ENCODE results near the gene PLCB2.

The PLCB2 gene

DNA sequence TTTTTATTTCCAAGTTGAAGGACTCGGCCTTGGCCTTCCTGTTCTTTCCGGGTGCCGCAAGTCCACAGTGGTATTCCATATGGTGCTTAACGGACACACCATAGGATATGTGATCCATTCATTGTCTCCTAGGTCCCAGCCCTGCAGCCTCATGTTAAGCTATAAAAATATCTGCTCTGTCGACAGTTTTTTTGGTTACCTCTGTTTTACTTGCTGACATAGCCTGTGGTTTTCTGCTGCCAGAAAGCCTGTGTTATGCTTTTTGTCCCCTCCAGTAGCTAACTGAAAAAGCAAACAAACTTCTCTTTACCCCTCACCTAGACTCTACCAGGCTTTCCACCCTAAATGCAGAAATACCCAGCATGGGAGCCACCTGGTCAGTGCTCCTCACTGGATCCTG, 21.0 kb upstream of the PLCB2 start:
- peak; percentile 32 for DNase-seq (ENCODE audit: low read depth, low spot score)
- H3K4me3 ChIP-seq (ENCODE audit: low read length) = no peak overlapping the region

DNA sequence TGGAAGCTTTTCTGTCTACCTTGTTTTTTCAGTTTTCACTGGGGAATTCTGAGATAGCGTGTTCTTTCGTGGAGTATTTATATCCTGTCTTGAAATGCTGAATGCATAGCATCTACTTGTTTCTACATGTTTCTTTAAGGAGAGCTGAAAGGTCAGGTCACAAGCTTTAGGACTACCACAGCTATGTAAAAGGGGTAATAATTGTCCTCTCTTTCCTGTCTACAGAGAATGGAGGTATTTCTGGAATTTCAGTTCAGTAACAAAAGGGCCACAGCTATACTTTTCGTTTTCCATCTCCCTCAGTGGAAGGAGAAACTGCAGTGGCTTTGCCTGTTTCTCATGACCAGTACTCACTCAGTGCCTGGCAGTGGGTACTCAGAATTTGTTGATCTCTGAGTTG, 20.4 kb upstream of the PLCB2 start:
- no peak for DNase-seq (ENCODE audit: low read depth, low spot score)
- H3K4me3 ChIP-seq (ENCODE audit: low read length) = no peak overlapping the region

DNA sequence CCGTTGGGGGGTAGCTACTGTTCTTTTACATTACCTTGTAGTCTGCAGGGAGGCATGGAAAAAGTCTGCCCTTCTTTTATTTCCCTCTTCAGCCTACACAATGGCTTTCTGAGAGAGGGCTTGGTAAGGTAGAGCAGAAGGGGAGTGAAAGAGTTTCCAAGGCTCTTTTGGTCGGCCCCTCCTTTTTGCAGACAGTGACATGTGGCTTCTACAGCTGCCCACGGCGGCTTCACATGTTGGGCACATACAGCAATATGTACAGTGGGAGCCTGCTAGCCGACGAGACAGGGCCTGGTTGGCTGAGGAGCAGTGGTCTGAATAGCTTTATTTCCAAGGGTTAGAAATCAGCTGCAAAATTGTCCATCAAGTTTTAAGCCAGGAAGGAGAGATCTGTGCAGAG, 19.7 kb upstream of the PLCB2 start:
- H3K4me3 ChIP-seq (ENCODE audit: low read length) = no peak overlapping the region
- no peak for DNase-seq (ENCODE audit: low read depth, low spot score)

DNA sequence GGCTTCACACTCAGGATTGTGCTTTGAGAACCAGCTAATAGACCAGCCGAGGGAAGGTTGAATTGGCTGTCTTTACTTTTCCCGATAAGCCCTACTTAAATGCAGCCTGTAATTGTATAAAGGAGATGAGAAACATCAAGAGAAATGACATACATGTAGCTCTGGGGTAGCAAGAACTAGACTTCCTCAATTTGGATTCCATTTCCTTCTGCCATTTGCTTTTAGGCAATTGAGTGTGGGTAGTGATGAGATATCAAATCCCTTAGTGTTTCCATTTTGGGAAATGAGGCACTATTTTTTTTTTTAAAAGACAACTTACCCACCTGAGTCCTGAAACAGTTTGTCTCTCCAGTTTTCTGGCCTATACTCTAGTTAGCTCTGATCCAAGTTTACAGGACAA, 18.0 kb upstream of the PLCB2 start:
- DNase-seq (ENCODE audit: low read depth, low spot score) = no peak
- no peak overlapping the region for H3K4me3 ChIP-seq (ENCODE audit: low read length)

DNA sequence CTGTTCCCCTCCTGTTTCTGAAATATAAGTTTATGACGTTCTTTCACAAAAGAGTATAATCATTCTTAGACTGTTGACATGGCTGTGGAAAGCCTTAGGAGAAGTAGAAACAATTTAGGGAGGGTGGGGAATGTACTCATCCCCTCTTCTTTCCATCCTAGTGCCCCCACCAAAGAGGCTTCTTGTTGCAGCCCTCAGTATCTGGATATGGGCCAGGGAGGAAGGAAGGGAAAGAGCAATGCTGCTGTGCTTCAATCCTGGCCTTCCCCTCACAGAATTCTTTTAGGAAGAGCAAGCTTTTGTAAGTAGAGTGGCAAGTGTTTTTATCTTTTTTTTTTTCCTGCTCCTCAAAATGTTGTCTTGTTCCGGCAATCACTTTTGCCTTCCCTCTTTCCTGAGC, 17.5 kb upstream of the PLCB2 start:
- no peak overlapping the region for H3K4me3 ChIP-seq (ENCODE audit: low read length)
- DNase-seq (ENCODE audit: low read depth, low spot score) = no peak

DNA sequence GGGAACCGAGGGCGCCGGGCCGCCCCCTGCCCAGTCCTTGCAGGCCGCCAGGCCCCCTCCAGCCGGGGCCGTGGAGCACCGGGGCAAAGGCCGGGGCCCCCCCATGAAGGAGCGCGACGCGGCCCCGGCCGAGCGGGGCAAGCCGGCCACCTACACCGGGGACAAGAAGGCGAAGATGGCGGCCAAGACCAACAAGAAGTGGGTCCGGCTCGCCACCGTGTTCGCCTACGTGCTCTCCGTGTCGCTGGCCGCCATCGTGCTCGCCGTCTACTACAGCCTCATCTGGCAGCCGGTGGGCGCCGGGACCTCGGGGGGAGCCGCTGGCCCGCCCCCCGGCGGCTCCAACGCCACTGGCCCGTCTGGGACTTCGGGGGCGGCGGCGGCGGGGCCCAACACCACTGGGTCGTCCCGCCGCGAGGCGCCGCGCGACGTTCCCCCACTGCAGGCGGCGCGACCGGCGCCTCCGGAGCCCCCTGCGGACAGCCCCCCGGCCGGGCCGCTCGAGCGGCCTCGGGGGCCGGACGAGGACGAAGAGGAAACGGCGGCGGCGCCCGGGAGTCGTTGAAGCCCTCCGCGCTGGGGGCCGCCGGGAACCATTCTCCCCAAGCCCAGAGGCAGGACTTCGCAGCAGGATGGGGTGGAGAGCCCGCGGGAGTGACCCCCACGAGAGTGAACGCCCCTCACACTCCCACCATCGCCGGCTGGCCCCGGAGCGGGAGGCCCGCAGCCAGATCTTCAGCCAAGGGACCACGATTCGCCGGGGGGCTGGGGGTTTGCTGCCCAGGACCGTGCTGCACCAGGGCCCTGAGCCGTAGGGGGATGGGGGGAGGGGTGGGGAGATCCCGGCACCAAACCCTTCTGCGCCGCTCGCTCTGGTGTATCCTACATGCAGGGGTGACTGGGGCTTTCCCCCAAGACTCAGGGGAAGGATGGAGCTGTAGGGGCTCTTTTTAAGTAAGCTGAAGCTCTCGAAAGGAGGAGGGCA, 16.5 kb upstream of the PLCB2 start:
- peak overlapping the region; percentile 53 for H3K4me3 ChIP-seq (ENCODE audit: low read length)
- DNase-seq (ENCODE audit: low read depth, low spot score) = no peak

DNA sequence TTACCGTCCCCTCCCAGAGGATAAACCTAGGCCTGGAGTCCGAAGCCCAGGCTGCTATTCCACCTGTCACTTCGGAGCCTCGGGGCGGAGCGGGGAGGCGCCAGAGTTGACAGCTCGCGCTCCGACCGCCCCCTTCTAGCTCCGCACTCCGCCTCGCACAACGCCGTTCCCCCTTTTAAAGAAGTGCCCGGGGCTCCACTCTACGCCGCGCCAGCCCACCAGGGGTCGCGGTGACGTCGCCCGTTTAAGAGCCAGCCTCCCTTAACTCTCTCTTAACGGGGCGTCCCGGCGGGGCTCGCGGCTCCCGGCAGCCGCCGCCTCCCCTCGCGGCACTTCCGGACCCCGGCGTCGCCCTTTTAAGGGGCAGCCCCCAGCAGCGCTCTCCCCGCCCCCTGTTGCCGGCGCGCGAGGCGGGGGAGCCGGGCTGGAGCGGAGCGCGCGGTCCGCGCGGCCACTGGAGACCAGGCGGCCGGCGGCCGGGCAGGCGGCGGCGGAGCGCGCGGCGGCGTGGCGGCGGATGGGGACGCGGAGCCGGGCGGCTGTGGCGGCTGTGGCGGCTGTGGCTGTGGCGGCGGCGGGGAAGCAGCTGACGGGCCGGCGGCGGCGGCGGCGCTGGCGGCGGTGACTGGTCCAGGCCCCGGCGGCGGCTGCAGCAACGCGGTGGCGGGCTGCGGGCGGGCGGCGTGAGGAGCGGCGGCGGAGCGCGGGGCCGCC, 15.7 kb upstream of the PLCB2 start, which contains the start of gene INAFM2:
Gene INAFM2 (plus strand): TSS at position 454 of the 714 bp plus-strand sequence. CDS start 364 bp downstream, outside the sequence.
- H3K4me3 ChIP-seq (ENCODE audit: low read length) = peak within 1 kb of the TSS; percentile 53
- DNase-seq (ENCODE audit: low read depth, low spot score) = peak; percentile 93

DNA sequence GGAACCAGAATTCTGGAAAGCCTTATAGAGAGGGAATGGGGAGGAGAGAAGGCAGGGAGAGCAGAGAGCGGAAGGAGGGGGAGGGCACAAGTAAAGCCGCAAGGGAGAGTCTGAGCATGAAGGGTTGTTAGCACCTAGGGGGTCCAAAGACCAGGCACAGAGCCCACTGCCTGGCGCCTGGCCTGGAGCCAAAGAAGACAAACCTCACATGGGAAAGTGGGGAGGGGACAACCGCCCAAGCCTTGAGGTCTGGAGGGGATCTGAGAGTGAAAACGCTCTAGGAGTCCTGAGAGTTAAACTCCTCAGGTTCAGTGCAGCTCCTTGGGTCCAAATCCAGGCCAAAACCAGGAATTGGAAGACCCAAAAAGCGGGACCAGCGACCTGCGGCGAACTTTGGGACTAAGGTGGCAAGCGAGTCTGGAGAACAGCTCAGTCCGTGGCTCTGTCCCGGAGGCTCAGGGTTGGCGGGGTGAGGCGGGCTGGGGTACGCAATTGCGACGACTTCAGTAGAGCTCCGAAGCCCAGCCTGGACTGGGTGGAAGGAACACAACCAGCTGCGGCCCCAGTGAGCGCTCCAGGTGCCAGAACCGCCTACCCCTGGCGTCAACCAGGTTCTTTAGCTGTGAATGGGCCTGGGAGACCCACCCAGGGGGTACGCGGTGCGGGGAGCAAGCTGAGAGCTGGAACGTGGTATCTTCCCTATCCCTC, 14.9 kb upstream of the PLCB2 start:
- H3K4me3 ChIP-seq (ENCODE audit: low read length) = peak overlapping the region; percentile 38
- DNase-seq (ENCODE audit: low read depth, low spot score) = no peak

DNA sequence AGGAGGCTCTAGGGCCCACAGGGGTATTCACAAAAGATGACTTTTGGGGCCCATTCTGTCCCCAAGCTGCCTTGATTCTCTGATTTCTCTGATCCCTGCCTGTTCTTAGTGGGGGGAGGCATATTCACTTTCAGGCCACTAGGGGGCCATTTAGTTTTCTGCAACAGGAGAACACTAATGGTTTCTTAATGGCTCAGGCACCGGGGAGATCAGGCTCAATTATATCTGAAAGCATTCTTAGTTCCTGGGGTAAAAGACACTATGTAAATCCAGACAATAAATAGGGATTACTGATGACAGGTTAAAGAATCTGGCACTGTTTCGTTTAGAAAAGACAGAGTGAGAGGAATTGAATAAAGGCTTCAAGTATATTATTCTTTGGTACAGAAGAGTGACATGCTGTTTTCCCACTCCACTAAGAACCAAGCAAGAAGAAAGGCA, 13.2 kb upstream of the PLCB2 start:
- DNase-seq (ENCODE audit: low read depth, low spot score) = peak; percentile 60
- H3K4me3 ChIP-seq (ENCODE audit: low read length) = no peak overlapping the region

DNA sequence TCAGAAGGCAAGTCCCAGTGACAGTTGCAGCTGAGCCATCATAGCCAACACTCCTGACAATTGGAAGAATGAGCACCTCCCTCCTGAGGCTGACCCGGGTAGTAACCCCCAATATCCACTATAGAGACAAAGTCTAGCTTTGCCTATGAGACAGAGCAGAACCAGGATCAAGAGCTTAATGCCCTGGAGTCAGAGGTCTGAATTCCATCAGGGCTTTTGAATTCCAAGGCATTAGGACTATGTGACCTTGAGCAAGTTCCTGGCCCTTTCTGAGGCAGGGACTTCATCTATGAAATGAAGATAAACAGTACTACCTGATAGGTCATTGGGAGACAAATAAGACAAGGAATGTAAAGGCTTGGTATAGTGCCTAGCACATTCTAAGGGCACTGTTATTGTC, 12.7 kb upstream of the PLCB2 start:
- DNase-seq (ENCODE audit: low read depth, low spot score) = no peak
- H3K4me3 ChIP-seq (ENCODE audit: low read length) = no peak overlapping the region

DNA sequence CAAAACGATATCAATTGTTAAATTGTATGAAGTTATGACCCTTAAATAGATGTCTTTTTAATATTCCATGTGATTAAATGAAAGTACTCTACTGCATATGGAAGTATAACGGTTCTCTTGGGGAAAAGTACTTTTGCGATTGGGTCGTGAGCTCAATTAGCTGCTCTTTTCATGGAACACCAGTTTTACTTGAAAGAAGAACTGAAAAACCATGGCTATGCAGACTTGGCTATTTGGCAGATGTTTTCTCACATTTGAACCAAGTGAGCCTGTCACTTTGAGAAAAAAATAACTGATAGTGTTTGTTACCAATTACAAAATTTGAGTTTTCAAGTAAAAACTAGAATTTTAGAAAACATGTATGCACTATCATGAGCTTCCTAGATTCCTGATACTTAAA, 9.8 kb upstream of the PLCB2 start:
- no peak overlapping the region for H3K4me3 ChIP-seq (ENCODE audit: low read length)
- DNase-seq (ENCODE audit: low read depth, low spot score) = no peak

DNA sequence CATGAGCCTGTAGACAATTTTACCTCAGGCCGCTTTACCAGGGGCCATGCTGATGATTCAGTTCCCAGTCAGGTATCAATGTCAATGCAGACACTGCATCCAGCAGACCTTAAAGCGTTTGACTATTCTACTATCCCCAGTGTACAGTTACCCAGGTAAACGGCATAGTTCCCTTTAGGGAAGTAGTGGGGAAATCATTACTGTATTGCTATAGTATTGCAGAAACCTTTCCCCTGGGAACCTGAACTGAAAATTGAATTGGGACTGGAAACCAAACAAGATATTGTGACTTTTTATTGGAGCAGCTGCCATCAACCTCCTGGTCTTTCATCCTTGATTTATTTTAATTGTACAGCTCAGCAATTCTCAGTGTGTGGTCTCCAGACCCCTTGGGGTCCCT, 9.2 kb upstream of the PLCB2 start:
- no peak for DNase-seq (ENCODE audit: low read depth, low spot score)
- H3K4me3 ChIP-seq (ENCODE audit: low read length) = no peak overlapping the region

DNA sequence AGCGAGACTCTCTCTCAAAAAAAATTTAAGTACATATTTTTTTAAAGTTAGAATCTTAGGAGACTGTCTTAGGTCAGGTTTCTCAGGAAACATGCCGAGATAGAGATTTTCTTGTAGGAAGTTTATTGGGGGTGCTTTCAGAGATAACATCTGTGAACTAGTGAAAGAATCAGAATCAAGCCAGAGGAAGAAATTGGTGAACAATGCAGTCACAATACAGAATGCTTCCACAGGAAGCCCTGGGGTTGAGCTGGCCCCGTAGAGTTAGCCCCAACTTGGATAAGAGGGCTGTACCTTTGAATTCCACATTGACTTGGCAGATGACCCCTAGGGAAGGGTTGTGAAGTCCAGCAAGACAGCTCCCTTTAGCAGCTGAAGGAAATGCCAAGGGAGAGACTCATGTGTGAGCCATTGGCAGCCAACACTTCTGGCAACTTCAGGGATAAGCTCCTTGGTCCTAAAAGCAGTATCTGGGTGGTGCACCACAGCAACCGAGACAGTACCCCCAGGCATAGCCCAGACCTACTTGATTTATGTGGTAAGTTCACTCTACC, 7.1 kb upstream of the PLCB2 start:
- H3K4me3 ChIP-seq (ENCODE audit: low read length) = no peak overlapping the region
- DNase-seq (ENCODE audit: low read depth, low spot score) = no peak

DNA sequence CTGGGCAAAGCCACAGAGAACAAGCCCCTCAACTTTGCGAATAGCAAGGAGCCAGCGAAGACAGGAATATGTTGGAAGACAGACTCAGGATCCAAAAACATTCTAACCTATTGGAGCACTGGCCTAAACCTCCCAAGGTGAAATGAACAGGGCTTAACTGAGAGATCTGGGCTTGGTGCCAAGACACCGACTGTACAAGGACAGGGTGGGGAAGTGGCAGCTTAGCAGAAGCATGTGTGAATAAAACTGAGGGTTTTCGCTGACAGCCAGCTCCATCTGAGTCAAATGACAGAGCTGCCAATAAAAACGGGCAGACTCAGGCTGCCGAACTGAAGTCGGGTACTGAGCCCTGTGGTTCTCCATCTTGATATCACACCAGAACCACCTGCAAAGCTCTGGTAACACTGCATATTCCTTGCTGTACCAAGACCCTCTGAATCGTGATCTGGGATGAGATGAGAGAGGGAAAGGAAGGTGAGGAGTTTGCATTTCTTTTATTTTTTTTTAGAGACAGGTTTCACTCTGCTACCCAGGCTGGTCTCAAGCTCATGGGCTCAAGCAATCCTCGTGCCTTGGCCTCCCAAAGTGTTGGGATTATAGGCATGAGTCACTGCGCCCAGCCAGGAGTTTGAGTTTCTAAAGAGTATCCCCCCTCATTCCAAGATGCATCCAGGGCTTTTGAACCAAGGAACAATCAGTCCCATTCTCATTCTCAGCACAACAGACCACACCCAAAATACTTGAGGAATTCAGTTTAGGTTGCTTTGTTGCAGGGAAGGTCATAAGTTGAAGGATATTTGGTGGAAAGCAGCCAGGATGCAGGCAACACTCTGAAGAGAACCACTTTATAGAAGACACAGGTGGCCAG, 6.0 kb upstream of the PLCB2 start:
- no peak overlapping the region for H3K4me3 ChIP-seq (ENCODE audit: low read length)
- DNase-seq (ENCODE audit: low read depth, low spot score) = peak; percentile 65

DNA sequence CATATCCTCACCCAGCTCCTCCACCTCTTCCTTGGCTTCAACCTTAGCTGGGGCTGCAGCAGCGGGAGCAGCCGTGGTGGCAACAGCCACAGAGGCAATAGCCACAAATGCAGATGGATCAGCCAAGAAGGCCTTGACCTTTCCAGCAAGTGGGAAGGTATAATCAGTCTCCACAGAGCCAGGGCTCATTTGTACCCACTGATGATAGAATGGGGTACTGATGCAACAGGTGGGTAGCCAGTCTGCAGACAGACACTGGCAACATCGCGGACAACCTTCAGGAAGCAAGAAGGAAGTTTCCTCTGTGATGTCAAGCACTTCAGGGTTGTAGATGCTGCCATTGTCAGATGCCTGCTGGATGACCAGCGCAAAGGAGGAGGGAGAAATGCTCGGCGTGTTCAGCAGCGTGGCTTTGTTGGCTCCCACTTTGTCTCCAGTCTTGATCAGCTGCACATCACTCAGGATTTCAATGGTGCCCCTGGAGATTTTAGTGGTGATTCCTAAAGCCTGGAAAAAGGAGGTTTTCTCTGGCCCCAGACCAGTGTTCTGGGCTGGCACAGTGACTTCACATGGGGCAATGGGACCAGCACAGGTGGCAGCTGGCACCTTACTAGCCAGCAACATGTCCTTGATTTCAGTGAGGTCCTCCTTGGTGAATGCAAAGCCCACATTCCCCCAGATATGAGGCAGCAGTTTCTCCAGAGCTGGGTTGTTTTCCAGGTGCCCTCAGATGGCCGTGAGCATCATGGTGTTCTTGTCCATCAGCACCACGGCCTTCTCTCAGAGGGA, 4.8 kb upstream of the PLCB2 start:
- no peak for DNase-seq (ENCODE audit: low read depth, low spot score)

DNA sequence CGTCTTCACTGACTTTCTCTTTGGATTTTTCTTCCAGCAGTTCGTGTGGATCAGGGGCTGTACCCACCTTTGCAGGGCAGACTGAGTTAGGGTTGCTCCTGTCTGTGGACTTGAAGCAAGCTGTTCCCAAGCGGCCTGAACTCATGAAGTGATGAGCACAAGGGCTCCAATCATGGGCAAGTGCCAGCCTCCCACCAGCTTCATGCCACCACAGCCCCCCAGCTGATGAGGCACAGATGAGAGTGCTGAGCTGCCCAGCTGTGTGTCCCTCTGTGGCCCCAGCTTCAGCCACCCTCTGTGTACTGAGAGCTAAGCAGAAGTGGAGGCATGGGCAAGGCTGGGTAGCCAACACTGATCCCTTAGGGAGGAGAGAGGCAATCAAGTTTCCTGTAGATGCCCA, 3.3 kb upstream of the PLCB2 start:
- DNase-seq (ENCODE audit: low read depth, low spot score) = no peak
- H3K4me3 ChIP-seq (ENCODE audit: low read length) = no peak overlapping the region

More for the DNA sequence above, 4.8 kb upstream of the PLCB2 start:
- no peak overlapping the region for H3K4me3 ChIP-seq (ENCODE audit: low read length)

DNA sequence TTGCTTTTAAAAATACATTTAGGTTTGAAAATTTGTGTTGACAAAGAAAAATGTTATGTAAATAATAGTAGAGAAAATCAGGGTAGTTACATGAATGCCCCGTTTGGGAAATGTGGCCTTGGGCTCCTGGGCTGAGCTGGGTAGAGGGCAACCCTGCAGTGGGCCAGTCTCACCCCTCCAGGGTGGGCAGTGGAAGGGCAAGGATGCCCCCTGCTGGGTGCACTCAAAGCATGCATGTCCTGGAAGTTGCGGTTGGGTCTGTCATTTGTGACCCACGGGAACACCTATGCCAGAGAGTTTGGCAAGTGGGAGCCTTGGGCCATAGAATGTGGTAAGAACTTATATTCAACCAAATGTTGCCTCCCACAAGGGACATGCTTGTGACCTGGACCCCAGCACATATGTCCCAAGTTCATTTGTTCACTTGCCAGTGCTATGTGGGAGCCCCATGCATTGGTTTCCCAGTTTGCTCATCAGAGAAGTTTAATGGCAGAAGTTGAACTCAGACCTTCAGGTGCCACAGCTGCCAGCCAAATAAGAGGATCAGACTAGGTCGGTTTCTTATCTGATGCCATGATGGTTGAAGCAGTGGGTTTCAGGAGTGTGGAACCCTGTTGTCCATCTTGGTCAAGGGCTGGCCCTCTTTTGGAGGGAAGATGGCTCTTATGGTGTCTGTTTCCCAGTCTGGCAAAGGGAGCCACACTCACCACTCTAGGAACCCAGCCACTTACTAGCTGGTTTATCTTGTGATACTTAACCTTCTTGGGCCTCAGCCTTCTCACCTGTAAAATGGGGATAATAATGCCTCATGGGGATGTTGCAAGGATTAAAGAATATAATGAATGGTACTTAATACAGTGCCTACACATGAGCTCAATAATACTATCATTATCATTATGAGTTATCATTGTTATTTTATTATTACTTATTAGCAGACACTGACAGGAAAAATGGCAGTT, 2.5 kb upstream of the PLCB2 start:
- DNase-seq (ENCODE audit: low read depth, low spot score) = peak; percentile 52
- no peak overlapping the region for H3K4me3 ChIP-seq (ENCODE audit: low read length)
